ENCODE measurements around the gene DSCAM. TPM values are rescaled to one million over a fixed set of nuclear protein-coding genes. Genes with fewer than 3 reads are reported as not detected.
A peak's percentile ranks its signal among the peaks of the same experiment; 100 is the strongest.

DSCAM gene
- total RNA-seq, 2 donors from 2014 or later = not detected

DNA sequence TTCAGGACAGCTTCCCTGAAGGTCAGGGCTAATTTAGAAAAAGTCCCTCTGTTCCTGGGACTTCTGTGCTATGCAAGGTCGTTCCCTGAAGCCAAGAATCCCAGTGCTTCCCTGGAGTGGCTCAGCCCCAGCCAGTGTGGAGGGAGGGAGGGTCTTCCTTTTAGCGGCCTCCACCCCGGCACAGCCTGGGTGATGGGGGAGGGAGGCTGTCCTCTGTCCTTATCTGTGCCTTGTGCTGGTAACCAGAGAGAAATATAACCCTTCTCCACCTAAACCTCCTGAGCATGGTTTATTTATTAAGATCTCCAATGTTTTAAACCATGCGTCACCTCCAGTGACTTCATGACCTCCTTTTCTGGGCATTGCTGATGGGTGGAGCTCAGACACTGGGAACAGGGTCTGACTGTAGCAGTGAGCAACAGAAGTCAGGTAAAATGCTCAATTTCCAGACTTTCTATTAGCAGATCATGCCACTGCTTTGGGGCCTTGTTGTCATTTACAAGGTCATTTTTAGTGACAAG lies 157.1 kb downstream of the DSCAM start:
- Mint-ChIP-seq H3K4me1 (ENCODE audit: low read depth in 2 of 2) (no peaks in the 10 kb centered on the region), H3K27ac (no peak overlapping the region), H3K9me3 (peaks cover 13% of the 10 kb centered on the region), H3K36me3 (no peaks in the 10 kb centered on the region), H3K4me3 (no peak overlapping the region), H3K27me3 (peaks cover 0 to 12% of the 10 kb centered on the region in 2 donors)
- no peak for ATAC-seq
- DNase-seq (ENCODE audit: low spot score) = no peak

DNA sequence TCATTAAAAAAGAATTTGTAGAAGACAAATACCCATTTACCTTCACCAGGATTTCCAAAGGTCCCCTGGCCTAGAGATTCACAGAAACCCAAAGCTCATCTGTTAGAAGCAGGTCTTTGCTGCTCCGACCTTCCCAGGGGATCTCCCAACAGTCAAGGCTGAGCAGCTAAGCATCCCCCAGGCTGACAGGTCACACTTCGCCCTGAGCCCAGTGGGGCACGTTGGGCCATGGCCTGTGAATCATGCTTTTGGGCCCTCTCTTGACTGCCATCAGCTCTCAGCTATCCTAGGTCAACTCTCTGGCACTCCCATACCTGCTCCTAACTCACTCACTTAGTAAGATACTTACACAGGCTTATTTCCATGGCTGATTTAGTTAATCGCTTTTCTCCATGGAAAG lies 157.7 kb downstream of the DSCAM start:
- no peaks in the 10 kb centered on the region for H3K36me3 Mint-ChIP-seq
- peak in 1 of 2 donors; percentile 32 for ATAC-seq
- no peaks in the 10 kb centered on the region for H3K4me1 Mint-ChIP-seq (ENCODE audit: low read depth in 2 of 2)
- peaks cover 0 to 12% of the 10 kb centered on the region in 2 donors for H3K27me3 Mint-ChIP-seq
- H3K9me3 Mint-ChIP-seq = peaks cover 9% of the 10 kb centered on the region
- no peak overlapping the region for H3K4me3 Mint-ChIP-seq
- H3K27ac Mint-ChIP-seq = no peak overlapping the region
- no peak for DNase-seq (ENCODE audit: low spot score)

DNA sequence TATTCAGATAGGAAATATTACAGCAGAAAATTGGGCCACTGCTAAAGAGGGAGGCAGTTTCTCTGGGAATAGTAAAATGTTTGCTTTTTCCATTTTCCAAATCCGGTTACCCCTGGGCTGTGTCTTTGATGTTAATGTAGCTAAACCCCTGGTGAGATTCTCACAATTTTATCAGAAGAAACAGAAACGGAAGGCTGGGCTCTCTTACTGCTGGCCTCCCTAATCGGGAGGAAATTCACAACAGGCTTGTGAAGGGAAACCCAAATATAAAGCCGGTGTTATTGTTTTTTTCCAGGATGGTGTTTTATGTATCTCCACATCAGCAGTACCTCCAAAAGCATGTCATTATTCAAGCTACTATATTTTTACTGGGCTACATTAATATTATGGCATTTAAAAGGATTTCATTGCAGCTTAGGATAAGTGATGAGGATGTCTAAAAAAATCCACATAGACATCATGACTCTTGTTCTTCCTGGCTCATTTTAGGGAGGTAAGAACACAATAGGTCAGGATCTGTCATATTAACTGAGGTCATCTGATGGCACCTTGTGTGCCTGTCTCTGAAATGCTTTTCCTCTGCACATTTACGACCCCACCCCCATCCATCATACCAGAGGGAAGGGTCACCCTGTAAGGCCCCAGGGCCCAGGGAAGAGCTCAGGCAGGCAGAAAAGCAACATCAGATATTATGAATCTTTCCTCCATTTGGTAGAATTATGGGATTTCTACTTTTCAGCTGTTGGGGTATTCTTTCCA lies 158.7 kb downstream of the DSCAM start:
- H3K4me3 Mint-ChIP-seq = no peak overlapping the region

GRCh38 chr21:40687625-40688024 lies 159.3 kb downstream of the DSCAM start:
- no peak for ATAC-seq
- peaks cover 15% of the 10 kb centered on the region for H3K9me3 Mint-ChIP-seq
- H3K36me3 Mint-ChIP-seq = peaks cover 5% of the 10 kb centered on the region

More for the DNA sequence above, 158.7 kb downstream of the DSCAM start:
- peaks cover under 1% of the 10 kb centered on the region for H3K36me3 Mint-ChIP-seq
- ATAC-seq = no peak
- no peaks in the 10 kb centered on the region for H3K4me1 Mint-ChIP-seq (ENCODE audit: low read depth in 2 of 2)
- H3K27me3 Mint-ChIP-seq = peaks cover 0 to 12% of the 10 kb centered on the region in 2 donors
- peaks cover 12% of the 10 kb centered on the region for H3K9me3 Mint-ChIP-seq
- no peak overlapping the region for H3K27ac Mint-ChIP-seq
- no peak for DNase-seq (ENCODE audit: low spot score)

DNA sequence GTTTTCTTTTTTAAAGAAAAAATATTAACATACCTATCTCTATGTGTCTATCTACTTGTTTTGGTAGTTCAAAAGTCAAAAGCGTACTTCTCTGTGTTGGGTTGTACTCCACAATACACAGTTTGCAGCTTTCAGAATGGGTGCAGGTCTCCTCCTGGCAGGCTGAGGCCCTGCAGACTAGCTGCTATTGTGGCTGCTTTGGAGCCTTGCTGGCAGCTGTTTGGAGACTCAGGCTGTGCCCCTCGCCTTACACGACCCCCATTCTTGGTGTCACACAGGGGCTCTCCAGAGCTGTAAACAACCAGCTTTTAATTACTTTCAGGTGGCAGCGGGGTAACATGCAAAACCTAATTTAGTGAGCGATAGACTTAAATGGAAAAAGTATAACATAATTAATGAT lies 160.4 kb downstream of the DSCAM start:
- DNase-seq (ENCODE audit: low spot score) (no peak), ATAC-seq (no peak)
- no peak overlapping the region for H3K4me3 Mint-ChIP-seq
- peaks cover 0 to 12% of the 10 kb centered on the region in 2 donors for H3K27me3 Mint-ChIP-seq
- H3K27ac Mint-ChIP-seq = no peak overlapping the region
- no peaks in the 10 kb centered on the region for H3K4me1 Mint-ChIP-seq (ENCODE audit: low read depth in 2 of 2)
- H3K9me3 Mint-ChIP-seq = peaks cover 17% of the 10 kb centered on the region
- H3K36me3 Mint-ChIP-seq = peaks cover 11% of the 10 kb centered on the region

More at GRCh38 chr21:40687625-40688024, 159.3 kb downstream of the DSCAM start:
- Mint-ChIP-seq H3K4me1 (ENCODE audit: low read depth in 2 of 2) (no peaks in the 10 kb centered on the region), H3K4me3 (no peak overlapping the region), H3K27ac (no peak overlapping the region), H3K27me3 (peaks cover 0 to 12% of the 10 kb centered on the region in 2 donors)
- no peak for DNase-seq (ENCODE audit: low spot score)

DNA sequence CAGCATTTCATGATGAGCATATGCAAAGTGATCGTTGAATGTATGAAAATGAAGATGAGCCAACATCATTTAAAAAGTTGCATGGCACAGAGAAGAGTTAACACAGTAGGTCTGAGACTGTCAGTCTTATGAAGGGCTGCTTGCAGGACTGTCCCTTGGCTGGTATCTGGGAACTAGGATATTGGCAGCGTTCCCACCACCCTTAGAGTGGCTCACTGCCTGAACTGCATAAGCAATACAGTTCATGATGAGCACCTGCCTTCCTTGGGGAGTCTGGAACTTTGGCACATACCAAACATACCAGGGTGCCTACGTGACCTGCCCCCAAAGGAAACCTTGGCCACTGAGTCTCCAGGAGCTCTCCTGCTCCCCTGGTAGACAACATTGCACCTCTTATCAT lies 161.8 kb downstream of the DSCAM start:
- Mint-ChIP-seq H3K9me3 (peaks cover 17% of the 10 kb centered on the region), H3K36me3 (peaks cover 11% of the 10 kb centered on the region), H3K4me1 (ENCODE audit: low read depth in 2 of 2) (no peaks in the 10 kb centered on the region), H3K4me3 (no peak overlapping the region), H3K27me3 (peaks cover 0 to 9% of the 10 kb centered on the region in 2 donors), H3K27ac (no peak overlapping the region)
- ATAC-seq (no peak), DNase-seq (ENCODE audit: low spot score) (no peak)

DNA sequence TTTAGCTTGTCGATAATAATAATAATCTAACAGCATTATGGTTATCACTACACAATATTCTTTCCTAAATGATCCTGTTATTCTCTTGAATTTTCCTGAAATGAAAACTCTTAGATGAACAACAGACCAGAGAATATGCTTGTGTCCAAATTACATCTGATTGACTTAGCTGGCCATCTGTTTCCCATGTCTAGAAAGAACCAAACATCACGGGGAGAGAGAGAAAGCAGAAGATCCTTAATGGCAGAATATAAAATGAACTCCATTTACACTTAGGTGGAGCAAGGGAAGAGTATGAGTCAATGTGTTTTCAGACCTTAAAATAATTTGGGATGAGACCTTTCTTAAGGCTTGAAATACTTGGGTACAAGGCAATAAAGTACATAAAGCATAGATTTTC lies 162.2 kb downstream of the DSCAM start:
- H3K4me1 Mint-ChIP-seq (ENCODE audit: low read depth in 2 of 2) = no peaks in the 10 kb centered on the region
- peaks cover 17% of the 10 kb centered on the region for H3K9me3 Mint-ChIP-seq
- H3K36me3 Mint-ChIP-seq = peaks cover 11% of the 10 kb centered on the region
- ATAC-seq (no peak), DNase-seq (ENCODE audit: low spot score) (no peak)
- no peak overlapping the region for H3K27ac Mint-ChIP-seq
- no peak overlapping the region for H3K4me3 Mint-ChIP-seq
- H3K27me3 Mint-ChIP-seq = peaks cover 0 to 8% of the 10 kb centered on the region in 2 donors

DNA sequence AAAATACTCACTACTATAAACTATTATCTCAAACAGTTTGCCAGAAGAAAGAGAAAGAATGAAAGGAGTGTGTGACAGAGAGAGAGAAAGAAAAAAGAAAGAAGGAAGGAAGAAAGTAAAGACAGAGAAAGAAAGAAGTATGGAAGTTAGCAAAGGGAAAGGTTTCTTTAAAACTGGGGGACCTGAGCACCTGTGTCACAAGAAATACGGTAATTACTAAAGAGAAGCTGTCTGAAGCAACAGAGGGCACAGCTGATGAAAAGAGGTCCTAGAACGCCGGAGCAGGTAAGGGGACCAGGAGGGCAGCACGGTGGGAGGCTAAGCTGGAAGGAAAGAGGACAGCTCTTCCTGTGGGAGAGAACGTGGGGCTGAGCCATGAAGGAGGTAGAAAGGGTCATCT lies 163.6 kb downstream of the DSCAM start:
- peaks cover 0 to 8% of the 10 kb centered on the region in 2 donors for H3K27me3 Mint-ChIP-seq
- H3K36me3 Mint-ChIP-seq = peaks cover 11% of the 10 kb centered on the region
- peaks cover 17% of the 10 kb centered on the region for H3K9me3 Mint-ChIP-seq
- H3K4me1 Mint-ChIP-seq (ENCODE audit: low read depth in 2 of 2) = no peaks in the 10 kb centered on the region
- no peak overlapping the region for H3K4me3 Mint-ChIP-seq
- ATAC-seq (no peak), DNase-seq (ENCODE audit: low spot score) (no peak)
- no peak overlapping the region for H3K27ac Mint-ChIP-seq

DNA sequence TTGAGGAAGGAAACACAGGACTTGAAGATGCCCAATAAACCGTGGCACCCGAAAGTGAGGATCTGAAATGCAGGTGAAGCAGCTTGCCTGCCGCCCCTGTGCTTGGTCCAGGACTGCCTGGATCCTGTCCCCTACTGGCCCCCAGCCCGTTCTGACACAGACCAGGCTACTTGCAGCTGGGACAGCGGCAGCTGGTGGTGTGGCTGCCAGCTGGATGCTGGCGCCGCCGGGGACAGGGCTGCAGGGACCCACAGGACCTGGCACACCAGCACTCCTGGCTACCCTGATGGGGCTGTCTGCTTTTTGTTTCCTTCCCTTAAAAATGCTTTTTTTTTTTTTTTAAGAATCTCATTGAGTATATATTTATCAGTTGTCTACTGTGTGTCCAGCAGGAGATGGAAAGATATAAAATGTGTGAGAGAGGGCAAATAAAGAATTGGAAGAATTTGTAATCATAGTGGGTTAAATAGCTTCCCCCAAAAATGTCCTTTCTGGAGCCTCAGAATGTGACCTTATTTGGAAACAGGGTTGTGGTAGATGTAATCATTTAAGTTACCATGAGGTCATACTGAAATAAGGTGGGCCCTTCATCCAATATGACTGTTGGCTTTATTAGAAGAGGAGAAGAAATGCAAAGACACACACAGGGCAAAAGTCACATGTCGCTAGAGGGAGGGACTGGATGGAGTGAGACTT lies 165.6 kb downstream of the DSCAM start:
- DNase-seq (ENCODE audit: low spot score) (no peak), ATAC-seq (no peak)
- Mint-ChIP-seq H3K27ac (no peak overlapping the region), H3K27me3 (peaks cover 0 to 5% of the 10 kb centered on the region in 2 donors), H3K9me3 (peaks cover 16% of the 10 kb centered on the region), H3K36me3 (peaks cover 11% of the 10 kb centered on the region), H3K4me1 (ENCODE audit: low read depth in 2 of 2) (no peaks in the 10 kb centered on the region), H3K4me3 (no peak overlapping the region)

DNA sequence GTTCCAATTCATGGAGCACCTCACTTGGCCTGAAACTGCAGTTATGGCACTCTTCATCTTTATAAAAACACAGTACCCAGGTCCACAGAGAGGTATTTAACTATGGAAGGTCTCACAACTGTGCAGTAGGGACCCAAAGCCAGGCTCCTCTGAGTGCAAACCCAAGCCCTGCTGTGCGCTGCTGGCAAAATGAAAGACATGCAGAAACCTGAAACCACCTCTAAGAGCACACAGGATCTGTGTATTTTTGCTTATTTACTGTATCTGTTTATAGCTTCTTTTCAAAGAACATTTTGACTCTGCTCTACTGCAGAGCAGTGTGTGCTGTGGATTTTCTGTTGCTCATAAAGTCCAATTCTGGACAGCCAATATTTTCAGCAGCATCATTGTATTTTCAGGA lies 166.6 kb downstream of the DSCAM start:
- no peak overlapping the region for H3K4me3 Mint-ChIP-seq
- no peaks in the 10 kb centered on the region for H3K27me3 Mint-ChIP-seq
- peaks cover 11% of the 10 kb centered on the region for H3K36me3 Mint-ChIP-seq
- no peaks in the 10 kb centered on the region for H3K4me1 Mint-ChIP-seq (ENCODE audit: low read depth in 2 of 2)
- DNase-seq (ENCODE audit: low spot score) = no peak
- no peak for ATAC-seq
- no peak overlapping the region for H3K27ac Mint-ChIP-seq
- peaks cover 11% of the 10 kb centered on the region for H3K9me3 Mint-ChIP-seq

GRCh38 chr21:40678681-40679284 lies 168.2 kb downstream of the DSCAM start:
- Mint-ChIP-seq H3K36me3 (peaks cover 11% of the 10 kb centered on the region), H3K4me3 (no peak overlapping the region), H3K27me3 (no peaks in the 10 kb centered on the region), H3K9me3 (peaks cover 11% of the 10 kb centered on the region), H3K4me1 (ENCODE audit: low read depth in 2 of 2) (no peaks in the 10 kb centered on the region), H3K27ac (no peak overlapping the region)
- no peak for ATAC-seq
- no peak for DNase-seq (ENCODE audit: low spot score)

GRCh38 chr21:40675017-40675416 lies 171.9 kb downstream of the DSCAM start:
- Mint-ChIP-seq H3K27me3 (no peaks in the 10 kb centered on the region), H3K9me3 (peaks cover 6% of the 10 kb centered on the region), H3K4me1 (ENCODE audit: low read depth in 2 of 2) (no peaks in the 10 kb centered on the region), H3K4me3 (no peak overlapping the region), H3K36me3 (no peaks in the 10 kb centered on the region), H3K27ac (no peak overlapping the region)
- no peak for DNase-seq (ENCODE audit: low spot score)
- ATAC-seq = no peak

DNA sequence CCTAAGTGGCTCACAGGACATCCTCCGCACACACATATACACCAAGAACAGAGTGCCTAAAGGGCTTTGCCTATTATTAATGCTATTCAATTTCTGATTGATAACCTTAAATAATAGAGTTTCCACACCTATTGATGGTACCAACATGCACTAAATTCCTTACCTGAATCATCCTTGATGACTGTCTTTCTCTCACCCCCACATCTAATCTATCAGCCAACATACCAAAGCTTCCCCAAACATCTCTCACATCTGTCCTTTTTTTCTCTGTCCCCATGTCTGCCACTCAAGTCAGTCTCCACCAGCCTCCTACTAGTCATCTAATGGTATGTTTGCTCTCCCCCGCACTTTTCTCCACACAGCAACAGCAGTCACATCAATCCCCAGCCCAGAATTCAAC lies 174.4 kb downstream of the DSCAM start:
- no peaks in the 10 kb centered on the region for H3K36me3 Mint-ChIP-seq

GRCh38 chr21:40671716-40672115 lies 175.2 kb downstream of the DSCAM start:
- Mint-ChIP-seq H3K9me3 (peaks cover 6% of the 10 kb centered on the region), H3K4me1 (ENCODE audit: low read depth in 2 of 2) (no peaks in the 10 kb centered on the region), H3K27me3 (no peaks in the 10 kb centered on the region), H3K36me3 (no peaks in the 10 kb centered on the region), H3K27ac (no peak overlapping the region), H3K4me3 (no peak overlapping the region)
- ATAC-seq = no peak
- no peak for DNase-seq (ENCODE audit: low spot score)

More for the DNA sequence above, 174.4 kb downstream of the DSCAM start:
- no peak for ATAC-seq
- DNase-seq (ENCODE audit: low spot score) = no peak
- no peaks in the 10 kb centered on the region for H3K27me3 Mint-ChIP-seq
- H3K4me3 Mint-ChIP-seq = no peak overlapping the region
- H3K27ac Mint-ChIP-seq = no peak overlapping the region
- peaks cover 6% of the 10 kb centered on the region for H3K9me3 Mint-ChIP-seq
- H3K4me1 Mint-ChIP-seq (ENCODE audit: low read depth in 2 of 2) = no peaks in the 10 kb centered on the region
